Left renal cortex interstitium (tissue), 4 donors: ENCODE data around the gene COP1. TPM values are rescaled to one million over a fixed set of nuclear protein-coding genes. Genes with fewer than 3 reads are reported as not detected.
A peak's percentile ranks its signal among the peaks of the same experiment; 100 is the strongest.
"Not testable (repeated sequence)": the region's sequence is repeated elsewhere in the genome, so short reads cannot be mapped to it uniquely, and the experiment has no call there.

ENCODE experiments used
- DNase-seq, 4 donors: peaks; one replicate each; pipeline ENCODE4 v3.0.0-alpha.2; 2013; ENCODE audit warnings: low read depth in 4 of 4, low spot score in 2 of 4, missing footprints in 1 of 4
- polyA plus RNA-seq, 4 donors: library from polyadenylated mRNA; unstranded; fragments of 120-200 nt; gene quantifications; one replicate each; pipeline ENCODE4 v1.2.1, GENCODE V29; 2013; ENCODE audit not compliant: insufficient read length in 4 of 4

COP1 gene
- polyA plus RNA-seq, 4 donors, result 50.6 to 65.5 (median 56.2) TPM

GRCh38 chr1:176141449-176141848, 65.6 kb downstream of the COP1 start:
- DNase-seq, result no peak

- no peak for DNase-seq
Observed at GRCh38 chr1:176136891-176137290, 70.2 kb downstream of the COP1 start.

GRCh38 chr1:176134666-176135065, 72.4 kb downstream of the COP1 start:
- no peak for DNase-seq

- no peak for DNase-seq
Observed at GRCh38 chr1:176122282-176122681, 84.8 kb downstream of the COP1 start.

- DNase-seq, result no peak
Observed at GRCh38 chr1:176119549-176119948, 87.5 kb downstream of the COP1 start.

GRCh38 chr1:176118985-176119384, 88.1 kb downstream of the COP1 start:
- no peak for DNase-seq

GRCh38 chr1:176111835-176112234, 95.3 kb downstream of the COP1 start:
- DNase-seq, result no peak

GRCh38 chr1:176110203-176110602, 96.9 kb downstream of the COP1 start:
- no peak for DNase-seq

GRCh38 chr1:176102768-176103350, 104.2 kb downstream of the COP1 start:
- DNase-seq, result no peak

GRCh38 chr1:176101951-176102642, 105.0 kb downstream of the COP1 start:
- no peak for DNase-seq

- no peak for DNase-seq
Observed at GRCh38 chr1:176098560-176098959, 108.5 kb downstream of the COP1 start.

GRCh38 chr1:176096015-176096414, 111.1 kb downstream of the COP1 start:
- DNase-seq, result no peak

- DNase-seq, result no peak
Observed at GRCh38 chr1:176090766-176091165, 116.3 kb downstream of the COP1 start.

- DNase-seq, result not testable (repeated sequence)
Observed at GRCh38 chr1:176087746-176088145, 119.3 kb downstream of the COP1 start.

GRCh38 chr1:176073524-176074157, 133.4 kb downstream of the COP1 start:
- DNase-seq, result peak in 3 of 4 donors; percentile 40 to 70 (median 56)

GRCh38 chr1:176068901-176069300, 138.2 kb downstream of the COP1 start:
- peak in 1 of 4 donors; percentile 21 for DNase-seq

GRCh38 chr1:176068256-176068655, 138.8 kb downstream of the COP1 start:
- no peak for DNase-seq

GRCh38 chr1:176066709-176067108, 140.4 kb downstream of the COP1 start:
- no peak for DNase-seq

- peak in 3 of 4 donors; percentile 27 to 45 (median 36) for DNase-seq
Observed at GRCh38 chr1:176058686-176059085, 148.4 kb downstream of the COP1 start.

GRCh38 chr1:176056312-176056711, 150.8 kb downstream of the COP1 start:
- no peak for DNase-seq

GRCh38 chr1:176055398-176055797, 151.7 kb downstream of the COP1 start:
- no peak for DNase-seq
